ENCODE measurements around the gene LAMTOR4.

LAMTOR4 gene

GRCh38 chr7:100122067-100122466 is 26.7 kb upstream of the LAMTOR4 start:
- ChIA-PET POLR2A (ENCODE audit: low non-redundant PET) (no interaction called here), CTCF (interaction anchor here (0.6 kb wide), 1 partner anchor 193 kb away, joined by 3 read pairs; no protein-coding TSS in a partner anchor)
- TF ChIP-seq, protein P1, sequence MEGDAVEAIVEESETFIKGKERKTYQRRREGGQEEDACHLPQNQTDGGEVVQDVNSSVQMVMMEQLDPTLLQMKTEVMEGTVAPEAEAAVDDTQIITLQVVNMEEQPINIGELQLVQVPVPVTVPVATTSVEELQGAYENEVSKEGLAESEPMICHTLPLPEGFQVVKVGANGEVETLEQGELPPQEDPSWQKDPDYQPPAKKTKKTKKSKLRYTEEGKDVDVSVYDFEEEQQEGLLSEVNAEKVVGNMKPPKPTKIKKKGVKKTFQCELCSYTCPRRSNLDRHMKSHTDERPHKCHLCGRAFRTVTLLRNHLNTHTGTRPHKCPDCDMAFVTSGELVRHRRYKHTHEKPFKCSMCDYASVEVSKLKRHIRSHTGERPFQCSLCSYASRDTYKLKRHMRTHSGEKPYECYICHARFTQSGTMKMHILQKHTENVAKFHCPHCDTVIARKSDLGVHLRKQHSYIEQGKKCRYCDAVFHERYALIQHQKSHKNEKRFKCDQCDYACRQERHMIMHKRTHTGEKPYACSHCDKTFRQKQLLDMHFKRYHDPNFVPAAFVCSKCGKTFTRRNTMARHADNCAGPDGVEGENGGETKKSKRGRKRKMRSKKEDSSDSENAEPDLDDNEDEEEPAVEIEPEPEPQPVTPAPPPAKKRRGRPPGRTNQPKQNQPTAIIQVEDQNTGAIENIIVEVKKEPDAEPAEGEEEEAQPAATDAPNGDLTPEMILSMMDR (conservative IDR thresholded peaks at IDR 0.05; ENCODE audit: low read depth) = no peak

DNA sequence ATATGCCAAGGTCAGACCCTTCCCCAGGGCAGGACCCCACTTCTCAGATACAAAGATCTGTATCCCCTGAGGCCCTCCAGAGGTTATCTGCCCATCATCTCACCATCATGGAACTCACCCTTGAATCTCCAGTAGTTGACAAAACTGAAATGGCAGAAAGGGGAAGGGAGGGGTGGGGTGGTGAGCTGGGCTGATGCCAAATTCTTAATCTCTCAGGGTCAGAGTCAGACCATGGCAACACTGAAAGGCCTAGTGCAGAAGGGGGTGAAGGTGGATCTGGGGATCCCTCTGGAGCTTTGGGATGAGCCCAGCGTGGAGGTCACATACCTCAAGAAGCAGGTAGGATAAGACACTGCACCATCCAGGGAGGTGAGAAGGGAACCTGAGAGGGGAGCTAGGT is 26.1 kb upstream of the LAMTOR4 start:
- no peak for DNase-seq (ENCODE audit: low spot score)
- TF ChIP-seq, protein P1 (conservative IDR thresholded peaks at IDR 0.05; ENCODE audit: low read depth) = no peak
- ChIA-PET POLR2A (ENCODE audit: low non-redundant PET) (no interaction called here), CTCF (interaction anchor here (0.6 kb wide), 1 partner anchor 194 kb away, joined by 3 read pairs; no protein-coding TSS in a partner anchor)
- peak overlapping the region; percentile 39 for H3K27ac ChIP-seq

More at GRCh38 chr7:100122067-100122466, 26.7 kb upstream of the LAMTOR4 start:
- DNase-seq (ENCODE audit: low spot score) = no peak
- peak overlapping the region; percentile 39 for H3K27ac ChIP-seq

GRCh38 chr7:100124301-100125230 is 24.2 kb upstream of the LAMTOR4 start:
- TF ChIP-seq, protein P1 (conservative IDR thresholded peaks at IDR 0.05; ENCODE audit: low read depth) = no peak
- DNase-seq (ENCODE audit: low spot score) = no peak
- CTCF ChIA-PET = no interaction called here
- peak overlapping the region; percentile 99 for H3K27ac ChIP-seq
- POLR2A ChIA-PET (ENCODE audit: low non-redundant PET) = interaction anchor here (0.6 to 1.1 kb wide), 5 partner anchors 10 to 310 kb away, joined by 3 to 10 read pairs (median 5); partner anchors contain the start of gene LAMTOR4

DNA sequence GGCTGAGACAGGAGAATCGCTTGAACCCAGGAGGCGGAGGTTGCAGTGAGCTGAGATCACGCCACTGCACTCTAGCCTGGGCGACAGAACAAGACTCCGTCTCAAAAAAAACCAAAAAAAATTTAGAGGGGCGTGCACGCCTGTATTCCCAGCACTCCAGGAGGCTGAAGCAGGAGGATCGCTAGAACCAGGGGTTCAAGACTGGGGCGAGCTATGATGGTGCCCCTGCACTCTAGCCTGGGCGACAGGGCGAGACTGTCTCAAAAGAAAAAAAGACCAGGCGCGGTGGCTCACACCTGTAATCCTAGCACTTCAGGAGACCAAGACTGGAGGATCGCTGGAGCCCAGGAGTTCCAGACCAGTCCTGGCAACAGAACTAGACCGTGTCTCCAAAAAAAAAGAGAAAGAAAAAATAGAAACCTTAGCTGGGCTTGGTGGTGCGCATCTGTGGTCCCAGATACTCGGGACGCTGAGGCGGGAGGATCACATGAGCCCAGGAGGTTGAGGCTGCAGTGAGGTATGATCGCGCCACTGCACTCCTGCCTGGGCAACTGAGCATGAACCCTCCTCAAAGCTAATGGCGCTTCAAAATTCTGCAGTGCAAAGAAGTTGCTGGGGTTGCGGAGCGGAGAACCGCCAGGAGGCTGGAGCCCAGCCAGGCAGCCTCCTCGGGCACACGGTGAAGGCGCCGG is 22.3 kb upstream of the LAMTOR4 start:
- CTCF ChIA-PET = interaction anchor here (0.7 kb wide), 2 partner anchors 30 to 213 kb away, joined by 3 to 5 read pairs; no protein-coding TSS in a partner anchor
- peak overlapping the region; percentile 99 for H3K27ac ChIP-seq
- POLR2A ChIA-PET (ENCODE audit: low non-redundant PET) = interaction anchor here (0.7 kb wide), 1 partner anchor 751 kb away, joined by 3 read pairs; no protein-coding TSS in a partner anchor
- DNase-seq (ENCODE audit: low spot score) = no peak
- TF ChIP-seq, protein P1 (conservative IDR thresholded peaks at IDR 0.05; ENCODE audit: low read depth) = no peak

GRCh38 chr7:100126931-100127865 is 21.5 kb upstream of the LAMTOR4 start, which contains the start of gene MBLAC1:
Gene MBLAC1 (plus strand): TSS chr7:100126967. CDS start chr7:100127396, 429 bp downstream.
- TF ChIP-seq, protein P1 (conservative IDR thresholded peaks at IDR 0.05; ENCODE audit: low read depth) = no peak
- peak within 1 kb of the TSS; percentile 99 for H3K27ac ChIP-seq
- peak; percentile 92 for DNase-seq (ENCODE audit: low spot score)
- CTCF ChIA-PET = interaction anchor here (0.7 kb wide), 2 partner anchors 30 to 214 kb away, joined by 3 to 5 read pairs; no protein-coding TSS in a partner anchor
- POLR2A ChIA-PET (ENCODE audit: low non-redundant PET) = interaction anchor here (0.7 kb wide), 1 partner anchor 752 kb away, joined by 3 read pairs; no protein-coding TSS in a partner anchor
